Transverse colon (tissue), 4 donors: ENCODE measurements around the gene FSTL1. TPM values are rescaled to one million over a fixed set of nuclear protein-coding genes. Genes with fewer than 3 reads are reported as not detected.

Experiments used
- DNase-seq: peaks from one replicate; pipeline ENCODE4 v3.0.0-alpha.2; 2019
- H3K27ac ChIP-seq, 4 donors: fragments of 200-600 bp; sonication (generic); 2 replicates each; pipeline ENCODE4 v1.5.1; 2016 to 2018; ENCODE audit warnings: inconsistent platforms in 4 of 4
- H3K27me3 ChIP-seq: fragments of 200-600 bp; sonication (generic); 2 replicates; pipeline ENCODE4 v1.5.1; 2017; ENCODE audit warnings: inconsistent platforms
- H3K36me3 ChIP-seq, 4 donors: fragments of 200-600 bp; sonication (generic); 2 replicates each; pipeline ENCODE4 v1.5.1; 2017 to 2019; ENCODE audit warnings: inconsistent platforms in 4 of 4
- H3K4me1 ChIP-seq, 4 donors: fragments of 200-600 bp; sonication (generic); 2 replicates each; pipeline ENCODE4 v1.5.1; 2017 to 2020; ENCODE audit warnings: inconsistent platforms in 4 of 4
- H3K4me3 ChIP-seq, 4 donors: fragments of 200-600 bp; sonication (generic); 1 replicate in 1 of 4; 2 replicates in 3 of 4; pipeline versions ENCODE4 v1.5.1 to v1.6.1; 2017 to 2019; ENCODE audit warnings: inconsistent platforms in 4 of 4
- H3K9me3 ChIP-seq, 2 donors: fragments of 200-600 bp; sonication (generic); 2 replicates each; pipeline ENCODE4 v1.5.1; 2017 to 2019; ENCODE audit warnings: inconsistent platforms in 2 of 2
- EP300 ChIP-seq: sonication (generic); formaldehyde crosslinking; IDR thresholded peaks from one replicate; pipeline ENCODE4 v1.6.1; 2017; ENCODE audit warnings: antibody characterized with exemption, low read depth
- POLR2A ChIP-seq: fragments of 450-650 bp; IDR thresholded peaks from one replicate; pipeline ENCODE4 v1.6.1; 2016; ENCODE audit warnings: antibody characterized with exemption, mild to moderate bottlenecking, moderate library complexity
- POLR2AphosphoS5 ChIP-seq, 3 donors: sonication (generic); formaldehyde crosslinking; IDR thresholded peaks; one replicate each; pipeline ENCODE4 v1.6.1; 2016; ENCODE audit warnings: antibody characterized with exemption in 3 of 3
- WGBS, 2 donors: methylation state at CpG; one replicate each; pipeline ENCODE4 v1.1.5; 2018; ENCODE audit warnings: low coverage in 1 of 2; 5-methylcytosine and 5-hydroxymethylcytosine counted together
- in situ Hi-C, 4 donors: fragments of 200-750 bp; cut with MboI; loops; one replicate each; pipeline versions ENCODE4 v1.15.0 to v1.15.1; 2017; ENCODE audit warnings: low sequenced_read_pairs in 3 of 4, low pct_ligation_motif_present in 1 of 4, low pct_unique_long_range_greater_than_20kb in 1 of 4
- intact Hi-C: fragments of 100-400 bp; cut with DNase I; formaldehyde crosslinking; loops from one replicate; pipeline ENCODE4 v1.15.1; 2023; ENCODE audit warnings: low total_unique reads
- total RNA-seq, 4 donors: library from RNA; depleted of rRNA; stranded (reverse); fragments of >200 nt; gene quantifications; one replicate each; pipeline ENCODE4 v1.1.0, GENCODE V29; 2016
- TF ChIP-seq, protein P1 (sequence below), 5 experiments: fragments of 200-600 bp in 3 of 5; fragments of 450-650 bp in 2 of 5; sonication (generic) in 3 of 5; IDR thresholded peaks; 1 replicate in 2 of 5; 2 replicates in 3 of 5; pipeline ENCODE4 v1.5.1; 2016 to 2017; ENCODE audit warnings: antibody characterized with exemption in 5 of 5, inconsistent platforms in 3 of 5, mild to moderate bottlenecking in 2 of 5, moderate library complexity in 1 of 5

FSTL1 gene
- total RNA-seq, 4 donors from 2014 or later, result 81.2 to 106 (median 91.8) TPM

DNA sequence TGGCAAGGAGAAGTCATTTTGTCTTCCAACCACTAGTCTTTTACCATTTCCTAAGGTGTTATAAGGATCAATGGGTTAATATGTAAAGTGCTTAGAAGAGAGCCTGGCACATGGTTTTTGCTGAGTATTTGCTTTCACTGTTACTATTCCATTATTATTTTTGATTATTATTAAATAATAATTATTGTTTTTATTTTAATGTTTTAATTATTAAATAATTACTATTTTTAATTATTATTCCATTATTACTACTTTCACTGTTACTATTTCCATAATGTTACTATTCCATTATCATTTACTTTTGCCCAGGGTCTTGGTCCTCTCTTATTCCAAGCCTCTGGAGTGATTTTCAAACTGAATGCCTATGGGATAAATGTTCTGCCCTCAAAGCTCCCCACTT lies 48.5 kb downstream of the FSTL1 start:
- H3K9me3 ChIP-seq, result no peaks in the 10 kb centered on the region
- H3K4me3 ChIP-seq, result no peak overlapping the region
- no peaks in the 10 kb centered on the region for H3K27me3 ChIP-seq
- no peak overlapping the region for H3K27ac ChIP-seq
- intact Hi-C loops (no loop called here), in situ Hi-C loops (loop anchor here in 2 of 4 donors (10.0 to 25.0 kb wide), 2 partner anchors 157 to 160 kb away; no protein-coding TSS in a partner anchor)
- TF ChIP-seq, protein P1, sequence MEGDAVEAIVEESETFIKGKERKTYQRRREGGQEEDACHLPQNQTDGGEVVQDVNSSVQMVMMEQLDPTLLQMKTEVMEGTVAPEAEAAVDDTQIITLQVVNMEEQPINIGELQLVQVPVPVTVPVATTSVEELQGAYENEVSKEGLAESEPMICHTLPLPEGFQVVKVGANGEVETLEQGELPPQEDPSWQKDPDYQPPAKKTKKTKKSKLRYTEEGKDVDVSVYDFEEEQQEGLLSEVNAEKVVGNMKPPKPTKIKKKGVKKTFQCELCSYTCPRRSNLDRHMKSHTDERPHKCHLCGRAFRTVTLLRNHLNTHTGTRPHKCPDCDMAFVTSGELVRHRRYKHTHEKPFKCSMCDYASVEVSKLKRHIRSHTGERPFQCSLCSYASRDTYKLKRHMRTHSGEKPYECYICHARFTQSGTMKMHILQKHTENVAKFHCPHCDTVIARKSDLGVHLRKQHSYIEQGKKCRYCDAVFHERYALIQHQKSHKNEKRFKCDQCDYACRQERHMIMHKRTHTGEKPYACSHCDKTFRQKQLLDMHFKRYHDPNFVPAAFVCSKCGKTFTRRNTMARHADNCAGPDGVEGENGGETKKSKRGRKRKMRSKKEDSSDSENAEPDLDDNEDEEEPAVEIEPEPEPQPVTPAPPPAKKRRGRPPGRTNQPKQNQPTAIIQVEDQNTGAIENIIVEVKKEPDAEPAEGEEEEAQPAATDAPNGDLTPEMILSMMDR (IDR thresholded peaks at IDR 0.05), result no peak
- no peak for TF ChIP-seq EP300
- H3K4me1 ChIP-seq, result no peaks in the 10 kb centered on the region
- DNase-seq, result no peak
- peaks cover 0 to 19% (median 5%) of the 10 kb centered on the region in 4 donors for H3K36me3 ChIP-seq

DNA sequence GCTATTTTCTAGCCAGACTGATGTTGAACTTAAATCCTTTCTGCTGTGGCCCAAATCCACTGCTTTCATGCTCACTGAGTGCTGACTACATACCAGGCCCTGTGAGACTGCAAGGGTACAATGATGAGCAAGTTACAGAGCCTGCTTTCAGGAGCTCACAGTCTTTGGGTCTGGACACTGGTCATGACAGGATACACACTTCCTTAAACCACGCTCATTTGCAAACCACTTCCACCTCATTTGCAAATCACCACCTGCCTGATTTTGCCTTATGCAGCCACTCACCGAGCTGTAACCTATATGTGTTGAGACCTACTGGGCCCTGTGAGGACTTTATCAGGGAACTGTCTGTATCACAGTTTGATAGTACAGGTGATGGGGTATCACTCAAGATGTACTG lies 51.4 kb downstream of the FSTL1 start:
- intact Hi-C loops (no loop called here), in situ Hi-C loops (no loop called here)
- H3K27ac ChIP-seq, result no peak overlapping the region
- TF ChIP-seq POLR2AphosphoS5 (IDR thresholded peaks at IDR 0.05) (no peak), POLR2A (no peak), EP300 (no peak)
- TF ChIP-seq, protein P1 (IDR thresholded peaks at IDR 0.05), result no peak
- no peak overlapping the region for H3K4me3 ChIP-seq
- no peak for DNase-seq
- H3K27me3 ChIP-seq, result no peaks in the 10 kb centered on the region
- peaks cover 0 to 24% (median 5%) of the 10 kb centered on the region in 4 donors for H3K36me3 ChIP-seq
- 73% methylated on average over 2 of the region's 2 CpGs; no CpG with 5 or more reads in 1 of the 2 donors for WGBS, 2 donors
- H3K9me3 ChIP-seq, result no peaks in the 10 kb centered on the region
- H3K4me1 ChIP-seq, result no peaks in the 10 kb centered on the region

DNA sequence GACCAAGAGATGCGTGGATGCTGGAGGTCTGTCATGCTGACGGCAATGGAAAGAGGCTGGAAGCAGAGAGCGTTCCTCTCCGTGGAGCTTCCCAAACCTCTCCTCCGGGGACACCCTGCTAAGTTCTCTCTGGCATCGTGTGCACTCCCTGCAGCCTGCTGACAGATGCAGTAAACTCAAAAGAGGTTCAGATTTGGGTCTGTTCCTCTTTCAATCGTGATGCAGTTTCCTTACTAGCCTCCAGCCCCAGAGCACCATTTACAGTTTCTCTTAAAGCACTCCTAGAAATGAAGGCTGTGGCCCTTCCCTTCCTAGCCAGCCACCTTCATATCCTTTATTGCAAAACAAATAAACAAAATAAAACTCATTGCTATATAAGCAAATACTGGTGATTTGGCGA lies 54.3 kb downstream of the FSTL1 start:
- H3K4me1 ChIP-seq, result no peaks in the 10 kb centered on the region
- WGBS, 2 donors, result 61 to 73% methylated on average over 3 to 8 of the region's 8 CpGs
- intact Hi-C loops (no loop called here), in situ Hi-C loops (no loop called here)
- TF ChIP-seq POLR2A (no peak), EP300 (no peak), POLR2AphosphoS5 (IDR thresholded peaks at IDR 0.05) (no peak)
- TF ChIP-seq, protein P1 (IDR thresholded peaks at IDR 0.05), result no peak
- no peaks in the 10 kb centered on the region for H3K27me3 ChIP-seq
- peaks cover 0 to 13% (median 2%) of the 10 kb centered on the region in 4 donors for H3K36me3 ChIP-seq
- no peak overlapping the region for H3K4me3 ChIP-seq
- H3K27ac ChIP-seq, result no peak overlapping the region
- H3K9me3 ChIP-seq, result no peaks in the 10 kb centered on the region
- no peak for DNase-seq

DNA sequence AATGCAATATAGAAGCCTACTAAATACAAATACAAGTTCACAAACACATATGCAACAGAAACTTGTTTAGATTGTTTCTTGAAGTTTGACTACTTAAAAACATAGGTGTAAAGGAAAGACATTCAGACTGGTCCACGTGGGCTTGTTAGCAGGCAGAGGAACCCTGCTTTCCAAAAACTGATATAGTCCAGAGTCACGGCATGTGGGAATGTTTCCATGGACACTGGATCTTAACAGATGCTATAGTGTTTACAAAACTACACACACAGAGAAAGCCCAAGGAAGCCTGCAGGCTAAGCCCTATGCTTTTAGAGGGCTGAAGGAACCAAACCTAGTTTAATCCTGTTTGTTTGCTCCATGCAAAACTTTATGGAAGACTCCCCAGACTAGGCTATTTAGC lies 56.4 kb downstream of the FSTL1 start:
- H3K4me3 ChIP-seq, result no peak overlapping the region
- no peaks in the 10 kb centered on the region for H3K4me1 ChIP-seq
- in situ Hi-C loops, result no loop called here
- H3K9me3 ChIP-seq, result no peaks in the 10 kb centered on the region
- intact Hi-C loops, result no loop called here
- WGBS, 2 donors, result 69 to 80% methylated on average over 1 to 2 of the region's 2 CpGs
- no peak for DNase-seq
- TF ChIP-seq EP300, result no peak
- TF ChIP-seq POLR2AphosphoS5 (IDR thresholded peaks at IDR 0.05), result peak in 1 of 3 donors; percentile 25
- TF ChIP-seq, protein P1 (IDR thresholded peaks at IDR 0.05), result no peak
- no peak for TF ChIP-seq POLR2A
- peaks cover 0 to 13% (median 0%) of the 10 kb centered on the region in 4 donors for H3K36me3 ChIP-seq
- no peak overlapping the region for H3K27ac ChIP-seq
- no peaks in the 10 kb centered on the region for H3K27me3 ChIP-seq
